GM19467 (cell line): Measurements from ENCODE around the gene ZNF134.

ENCODE experiments used
- ATAC-seq: cut with Tn5 transposase; IDR thresholded peaks from one replicate; pipeline ENCODE4 v1.9.1; 2021; ENCODE audit warnings: mild to moderate bottlenecking, moderate library complexity; ENCODE audit not compliant: unreplicated experiment

Gene ZNF134

GRCh38 chr19:57613941-57614743 lies at the start of gene ZNF134:
Gene ZNF134, plus strand, starts transcription at chr19:57614242. Its CDS starts 5,227 bp downstream, at chr19:57619469.
- peak; percentile 94 for ATAC-seq

- no peak for ATAC-seq
Observed at GRCh38 chr19:57566396-57567265, 47.4 kb upstream of the ZNF134 start.

- no peak for ATAC-seq
Observed at GRCh38 chr19:57570707-57571106, 43.3 kb upstream of the ZNF134 start.

- no peak for ATAC-seq
Observed at GRCh38 chr19:57572415-57572947, 41.6 kb upstream of the ZNF134 start.

- no peak for ATAC-seq
Observed at GRCh38 chr19:57576661-57577060, 37.4 kb upstream of the ZNF134 start.

- peak; percentile 88 for ATAC-seq
Observed at GRCh38 chr19:57578487-57579205, 35.4 kb upstream of the ZNF134 start, which contains the start of gene ZNF416. Gene ZNF416, minus strand, starts transcription at chr19:57578911. Its CDS starts 207 bp downstream, at chr19:57578704.

- ATAC-seq, result no peak
Observed at GRCh38 chr19:57583104-57583520, 30.9 kb upstream of the ZNF134 start.

GRCh38 chr19:57583521-57584416 lies 30.3 kb upstream of the ZNF134 start, which contains the start of gene ZIK1:
Gene ZIK1, plus strand, starts transcription at chr19:57584145. Its CDS starts 212 bp downstream, at chr19:57584357.
- ATAC-seq, result peak; percentile 69

GRCh38 chr19:57587529-57587928 lies 26.5 kb upstream of the ZNF134 start:
- no peak for ATAC-seq

GRCh38 chr19:57599377-57599760 lies 14.7 kb upstream of the ZNF134 start:
- ATAC-seq, result no peak

GRCh38 chr19:57599761-57600383 lies 14.2 kb upstream of the ZNF134 start, which contains the start of gene ZNF530:
Gene ZNF530, plus strand, starts transcription at chr19:57599885. Its CDS starts 4,461 bp downstream, at chr19:57604346.
- peak; percentile 93 for ATAC-seq

GRCh38 chr19:57606931-57607330 lies 7.1 kb upstream of the ZNF134 start:
- ATAC-seq, result no peak

GRCh38 chr19:57611113-57611512 lies 2.9 kb upstream of the ZNF134 start:
- ATAC-seq, result no peak

GRCh38 chr19:57615346-57615745 lies 1.3 kb downstream of the ZNF134 start:
- no peak for ATAC-seq

- no peak for ATAC-seq
Observed at GRCh38 chr19:57620673-57621348, 6.8 kb downstream of the ZNF134 start.

- no peak for ATAC-seq
Observed at GRCh38 chr19:57623091-57623490, 9.0 kb downstream of the ZNF134 start.

- ATAC-seq, result peak; percentile 91
Observed at GRCh38 chr19:57632987-57633831, 19.2 kb downstream of the ZNF134 start, which contains the start of gene ZNF211. Gene ZNF211, plus strand, starts transcription at chr19:57633168. Its CDS starts 179 bp downstream, at chr19:57633347.

- ATAC-seq, result no peak
Observed at GRCh38 chr19:57633832-57634131, 19.7 kb downstream of the ZNF134 start.
